SK-N-SH (cell line): Measurements from ENCODE around the gene OTOP2. TPM values are rescaled to one million over a fixed set of nuclear protein-coding genes. Genes with fewer than 3 reads are reported as not detected.

Experiments
- CTCF ChIA-PET: fragments of 300-600, 350-600 bp; formaldehyde crosslinking; extraction: SDS; loops from one replicate; lab custom pipeline; 2021; lab: Yijun Ruan, JAX
- POLR2A ChIA-PET: fragments of 350-600 bp; sonication (Branson Sonifier 250); formaldehyde crosslinking; extraction: SDS; loops from one replicate; lab custom pipeline; 2020; ENCODE audit warnings: antibody characterized with exemption, inconsistent platforms; lab: Yijun Ruan, JAX
- DNase-seq: peaks from one replicate; pipeline ENCODE4 v3.0.0; 2012
- H2AFZ ChIP-seq: fragments of 200-600 bp; sonication (generic); 2 replicates; pipeline ENCODE4 v1.8.1; 2016; ENCODE audit warnings: antibody characterized with exemption, mild to moderate bottlenecking, low read depth
- H3F3A ChIP-seq: fragments of 200-600 bp; sonication (generic); replicated peaks from 2 replicates; pipeline ENCODE3; 2016; ENCODE audit warnings: antibody characterized with exemption, mild to moderate bottlenecking; ENCODE audit not compliant: insufficient read depth
- H3K27ac ChIP-seq, 2 experiments: fragments of 200-500 bp in 1 of 2; fragments of 200-600 bp in 1 of 2; sonication (Bioruptor generic) in 1 of 2; sonication (generic), shearing (Covaris generic) in 1 of 2; 2 replicates each; pipeline versions ENCODE4 v1.5.1 to v1.6.1; 2014 to 2016; ENCODE audit warnings: low read depth in 2 of 2, inconsistent platforms in 1 of 2, low read length in 1 of 2, mild to moderate bottlenecking in 1 of 2, mixed read lengths in 1 of 2
- H3K27me3 ChIP-seq: fragments of 200-600 bp; sonication (generic), shearing (Covaris generic); 2 replicates; pipeline ENCODE4 v1.6.1; 2016; ENCODE audit warnings: mixed run types; ENCODE audit not compliant: insufficient read depth
- H3K36me3 ChIP-seq, 2 experiments: fragments of 200-500 bp in 1 of 2; fragments of 200-600 bp in 1 of 2; sonication (Bioruptor generic) in 1 of 2; sonication (generic) in 1 of 2; replicated peaks in 1 of 2; 2 replicates each; pipeline versions ENCODE3 to v1.5.1; 2014 to 2016; ENCODE audit warnings: low read length in 1 of 2, mild to moderate bottlenecking in 1 of 2; ENCODE audit not compliant: insufficient read depth in 2 of 2, control insufficient read depth in 1 of 2
- H3K4me1 ChIP-seq, 2 experiments: fragments of 200-500 bp in 1 of 2; fragments of 200-600 bp in 1 of 2; sonication (Bioruptor generic) in 1 of 2; sonication (generic), shearing (Covaris generic) in 1 of 2; 2 replicates each; pipeline versions ENCODE4 v1.5.1 to v1.6.1; 2014 to 2016; ENCODE audit warnings: low read depth in 1 of 2, low read length in 1 of 2, mixed run types in 1 of 2; ENCODE audit not compliant: insufficient read depth in 2 of 2, control insufficient read depth in 1 of 2
- H3K4me2 ChIP-seq: fragments of 200-600 bp; sonication (generic), shearing (Covaris generic); 2 replicates; pipeline ENCODE4 v1.6.1; 2017; ENCODE audit warnings: mixed run types
- H3K4me3 ChIP-seq, 2 experiments: fragments of 200-500 bp in 1 of 2; fragments of 200-600 bp in 1 of 2; sonication (Bioruptor generic) in 1 of 2; sonication (generic), shearing (Covaris generic) in 1 of 2; 2 replicates each; pipeline versions ENCODE4 v1.5.1 to v1.8.1; 2014 to 2016; ENCODE audit warnings: low read depth in 2 of 2, inconsistent platforms in 1 of 2, low read length in 1 of 2, mild to moderate bottlenecking in 1 of 2, mixed read lengths in 1 of 2, moderate library complexity in 1 of 2
- H3K79me2 ChIP-seq: fragments of 200-600 bp; sonication (generic); 2 replicates; pipeline ENCODE4 v1.8.1; 2017; ENCODE audit warnings: mild to moderate bottlenecking; ENCODE audit not compliant: insufficient read depth
- H3K9ac ChIP-seq: fragments of 200-600 bp; sonication (generic); 2 replicates; pipeline ENCODE4 v1.6.1; 2017; ENCODE audit warnings: mixed run types
- H3K9me2 ChIP-seq: fragments of 200-600 bp; sonication (generic); 2 replicates; pipeline ENCODE4 v1.6.1; 2017; ENCODE audit warnings: mixed run types
- H3K9me3 ChIP-seq: fragments of 200-600 bp; sonication (generic); 2 replicates; pipeline ENCODE4 v1.6.1; 2017; ENCODE audit warnings: mixed run types, mild to moderate bottlenecking, moderate library complexity
- H4K20me1 ChIP-seq: fragments of 200-600 bp; sonication (generic); 2 replicates; pipeline ENCODE4 v1.6.1; 2017; ENCODE audit warnings: mild to moderate bottlenecking, mixed run types; ENCODE audit not compliant: insufficient read depth
- FOSL2 ChIP-seq: IDR thresholded peaks from 2 replicates; pipeline ENCODE4 v1.4.0; 2012; ENCODE audit warnings: low read depth, mild to moderate bottlenecking, moderate library complexity, borderline replicate concordance
- FOXJ3 ChIP-seq: sonication (generic); formaldehyde crosslinking; IDR thresholded peaks from 2 replicates; pipeline ENCODE4 v1.5.1; 2020; ENCODE audit warnings: mild to moderate bottlenecking, missing genetic modification reagents
- FOXM1 ChIP-seq: IDR thresholded peaks from 2 replicates; pipeline ENCODE4 v1.4.0; 2012; ENCODE audit warnings: low read depth, mild to moderate bottlenecking
- GABPA ChIP-seq: IDR thresholded peaks from 2 replicates; pipeline ENCODE4 v1.4.0; 2012; ENCODE audit warnings: low read depth, mild to moderate bottlenecking
- GATA2 ChIP-seq: sonication (generic); formaldehyde crosslinking; IDR thresholded peaks from 2 replicates; pipeline ENCODE4 v1.5.0; 2020; ENCODE audit warnings: mild to moderate bottlenecking, missing genetic modification reagents
- IRF3 ChIP-seq: fragments of 150-350 bp; IDR thresholded peaks from 2 replicates; pipeline ENCODE4 v1.6.1; 2016; ENCODE audit warnings: mild to moderate bottlenecking, low read depth, low read length
- MAX ChIP-seq: IDR thresholded peaks from 2 replicates; pipeline ENCODE4 v1.4.0; 2012; ENCODE audit warnings: low read depth
- MXI1 ChIP-seq: IDR thresholded peaks from 2 replicates; pipeline ENCODE4 v1.6.1; 2012; ENCODE audit warnings: mild to moderate bottlenecking, low read depth, low read length, improper control_type of control experiment
- NFIC ChIP-seq: IDR thresholded peaks from 2 replicates; pipeline ENCODE4 v1.4.0; 2012; ENCODE audit warnings: borderline replicate concordance
- PBX3 ChIP-seq: IDR thresholded peaks from 2 replicates; pipeline ENCODE4; 2012
- POLR2AphosphoS5 ChIP-seq: IDR thresholded peaks from 2 replicates; pipeline ENCODE4 v1.6.1; 2012; ENCODE audit warnings: low read depth, low read length
- RAD21 ChIP-seq: IDR thresholded peaks from 2 replicates; pipeline ENCODE4 v1.6.1; 2012; ENCODE audit warnings: mild to moderate bottlenecking, low read length
- REST ChIP-seq: IDR thresholded peaks from 2 replicates; pipeline ENCODE4 v1.6.1; 2012; ENCODE audit warnings: mild to moderate bottlenecking, low read depth, low read length, moderate library complexity
- RXRA ChIP-seq: IDR thresholded peaks from 2 replicates; pipeline ENCODE4 v1.4.0; 2012; ENCODE audit warnings: low read depth, mild to moderate bottlenecking, borderline replicate concordance
- TAF1 ChIP-seq: IDR thresholded peaks from 2 replicates; pipeline ENCODE4 v1.6.1; 2012; ENCODE audit warnings: low read depth, mild to moderate bottlenecking, low read length, moderate library complexity, borderline replicate concordance
- TCF12 ChIP-seq: IDR thresholded peaks from 2 replicates; pipeline ENCODE4 v1.4.0; 2012
- USF1 ChIP-seq: IDR thresholded peaks from 2 replicates; pipeline ENCODE4 v1.4.0; 2012; ENCODE audit warnings: low read depth, borderline replicate concordance
- USF2 ChIP-seq: fragments of 150-350 bp; IDR thresholded peaks from 2 replicates; pipeline ENCODE4 v1.6.1; 2017; ENCODE audit warnings: antibody characterized with exemption, low read length, low read depth, borderline replicate concordance
- WGBS: methylation state at CpG from one replicate; pipeline ENCODE4 v1.1.6; 2017; ENCODE audit warnings: low lambda C conversion rate; 5-methylcytosine and 5-hydroxymethylcytosine counted together
- polyA plus RNA-seq, 3 experiments: library from polyadenylated mRNA; depleted of rRNA; stranded (reverse); fragments of >200 nt; gene quantifications; 2 replicates each; pipeline ENCODE4 v1.2.3, GENCODE V29; 2012

OTOP2 gene
- polyA plus RNA-seq, 1 of the 3 experiments (the other 2 are of a cell fraction): not detected

GRCh38 chr17:74922172-74922571, 1.9 kb upstream of the OTOP2 start:
- WGBS: 73% methylated on average over 6 of the region's 6 CpGs
- Histone ChIP-seq H3F3A (no peaks in the 10 kb centered on the region), H3K9me3 (no peaks in the 10 kb centered on the region), H3K79me2 (no peaks in the 10 kb centered on the region), H3K4me1 (peaks cover 0 to 19% of the 10 kb centered on the region in 2 experiments; a peak in 1 of 4 replicates), H3K27ac (no peak overlapping the region), H3K4me2 (no peak overlapping the region), H3K9ac (no peak overlapping the region), H3K27me3 (peaks cover 57% of the 10 kb centered on the region), H3K4me3 (no peak overlapping the region), H2AFZ (no peak overlapping the region), H3K9me2 (no peaks in the 10 kb centered on the region), H3K36me3 (no peaks in the 10 kb centered on the region), H4K20me1 (peaks cover 3% of the 10 kb centered on the region; the same call in 1 of the 2 replicates)
- ChIA-PET CTCF (interaction anchor here (0.6 to 12.1 kb wide), 29 partner anchors 8 to 749 kb away, joined by 3 to 286 read pairs (median 8); partner anchors contain the start of genes FADS6, FDXR, HID1 and MRPL58), POLR2A (interaction anchor here (1.0 kb wide), 1 partner anchor 13 kb away, joined by 3 read pairs; no protein-coding TSS in a partner anchor)
- no peak for DNase-seq
- TF ChIP-seq USF1: no peak

- Histone ChIP-seq H3K36me3 (no peaks in the 10 kb centered on the region), H3K9me3 (no peaks in the 10 kb centered on the region), H3K4me3 (peak within 1 kb of the TSS; percentile 42 to 62), H3K27ac (no peak within 1 kb of the TSS), H3K9ac (no peak within 1 kb of the TSS), H4K20me1 (peaks cover 3% of the 10 kb centered on the region; the same call in 1 of the 2 replicates), H3F3A (no peaks in the 10 kb centered on the region), H3K79me2 (no peaks in the 10 kb centered on the region), H3K4me2 (peak within 1 kb of the TSS; percentile 99), H3K4me1 (peaks cover 0 to 19% of the 10 kb centered on the region in 2 experiments; a peak in 1 of 4 replicates), H3K27me3 (peaks cover 64% of the 10 kb centered on the region), H2AFZ (peak within 1 kb of the TSS; percentile 84; the same call in 1 of the 2 replicates), H3K9me2 (no peaks in the 10 kb centered on the region)
- 19% methylated on average over 47 of the region's 57 CpGs for WGBS
- CTCF ChIA-PET: interaction anchor here (0.6 to 12.1 kb wide), 41 partner anchors 9 to 748 kb away, joined by 3 to 286 read pairs (median 5); partner anchors contain the start of genes FADS6, FDXR, HID1 and MRPL58
- DNase-seq: peak; percentile 94
- TF ChIP-seq NFIC: no peak
- no peak for TF ChIP-seq RXRA
- no peak for TF ChIP-seq GABPA
- no peak for TF ChIP-seq FOXM1
- no peak for TF ChIP-seq REST
- no peak for TF ChIP-seq TCF12
- no peak for TF ChIP-seq MAX
- TF ChIP-seq POLR2AphosphoS5: no peak
- no peak for TF ChIP-seq IRF3
- no peak for TF ChIP-seq PBX3
- TF ChIP-seq USF2: no peak
- no peak for TF ChIP-seq FOSL2
- no peak for TF ChIP-seq FOXJ3
- no peak for TF ChIP-seq RAD21
- TF ChIP-seq MXI1: no peak
- no peak for TF ChIP-seq GATA2
- no peak for TF ChIP-seq TAF1
- POLR2A ChIA-PET: interaction anchor here (1.0 kb wide), 1 partner anchor 12 kb away, joined by 3 read pairs; no protein-coding TSS in a partner anchor
Measured at GRCh38 chr17:74922694-74923537, 1.2 kb upstream of the OTOP2 start, which contains the start of gene USH1G. Gene USH1G (minus strand): TSS chr17:74923255. CDS start chr17:74923073, 182 bp downstream.
